GM21717 (cell line): ENCODE results near the gene DCLK1.
"Not testable (repeated sequence)": the region's sequence is repeated elsewhere in the genome, so short reads cannot be mapped to it uniquely, and the experiment has no call there.

Source experiments
- ATAC-seq: cut with Tn5 transposase; IDR thresholded peaks from one replicate; pipeline ENCODE4 v1.9.1; 2021; ENCODE audit warnings: mild to moderate bottlenecking, moderate library complexity; ENCODE audit not compliant: unreplicated experiment

Gene DCLK1

GRCh38 chr13:36132376-36132775, 1.2 kb upstream of the DCLK1 start:
- no peak for ATAC-seq

- no peak for ATAC-seq
Observed at GRCh38 chr13:36131931-36132297, 732 bp upstream of the DCLK1 start.

- no peak for ATAC-seq
Observed at GRCh38 chr13:36130552-36131221, 495 bp downstream of the DCLK1 start.

- no peak for ATAC-seq
Observed at GRCh38 chr13:36130193-36130551, 1.0 kb downstream of the DCLK1 start.

- ATAC-seq, result no peak
Observed at GRCh38 chr13:36129539-36129938, 1.6 kb downstream of the DCLK1 start.

- no peak for ATAC-seq
Observed at GRCh38 chr13:36126491-36126890, 4.7 kb downstream of the DCLK1 start.

- ATAC-seq, result no peak
Observed at GRCh38 chr13:36125841-36126240, 5.3 kb downstream of the DCLK1 start.

- no peak for ATAC-seq
Observed at GRCh38 chr13:36124236-36124822, 6.9 kb downstream of the DCLK1 start.

- no peak for ATAC-seq
Observed at GRCh38 chr13:36115306-36115705, 15.9 kb downstream of the DCLK1 start.

GRCh38 chr13:36114233-36114632, 16.9 kb downstream of the DCLK1 start:
- no peak for ATAC-seq

GRCh38 chr13:36108954-36109353, 22.2 kb downstream of the DCLK1 start:
- ATAC-seq, result no peak

- ATAC-seq, result no peak
Observed at GRCh38 chr13:36108342-36108741, 22.8 kb downstream of the DCLK1 start.

- ATAC-seq, result no peak
Observed at GRCh38 chr13:36107521-36107920, 23.7 kb downstream of the DCLK1 start.

GRCh38 chr13:36105726-36106125, 25.5 kb downstream of the DCLK1 start:
- no peak for ATAC-seq

- no peak for ATAC-seq
Observed at GRCh38 chr13:36102721-36103120, 28.5 kb downstream of the DCLK1 start.

GRCh38 chr13:36101907-36102306, 29.3 kb downstream of the DCLK1 start:
- not testable (repeated sequence) for ATAC-seq

- ATAC-seq, result no peak
Observed at GRCh38 chr13:36101157-36101556, 30.0 kb downstream of the DCLK1 start.

GRCh38 chr13:36098080-36098479, 33.1 kb downstream of the DCLK1 start:
- no peak for ATAC-seq

- no peak for ATAC-seq
Observed at GRCh38 chr13:36096461-36097416, 34.4 kb downstream of the DCLK1 start.

- ATAC-seq, result no peak
Observed at GRCh38 chr13:36094478-36094877, 36.7 kb downstream of the DCLK1 start.

GRCh38 chr13:36090592-36090991, 40.6 kb downstream of the DCLK1 start:
- ATAC-seq, result no peak

- ATAC-seq, result no peak
Observed at GRCh38 chr13:36089130-36089647, 42.0 kb downstream of the DCLK1 start.
